HCT116 (cell line): ENCODE results near the gene PROM2. TPM values are rescaled to one million over a fixed set of nuclear protein-coding genes. Genes with fewer than 3 reads are reported as not detected.

ENCODE experiments used
- ATAC-seq: fragments of 200-7000 bp; cut with Tn5 transposase; 2 replicates; pipeline ENCODE4 v1.9.1; 2020; ENCODE audit warnings: mild to moderate bottlenecking, moderate library complexity
- BruUV-seq: library from RNA; stranded (reverse); fragments of 400-500 nt; replicated peaks from 2 replicates; lab custom pipeline; 2021; lab: Mats Ljungman, UMichigan
- CTCF ChIA-PET: fragments of 300-600 bp; sonication (Branson Sonifier 250); formaldehyde crosslinking; loops from one replicate; lab custom pipeline; 2021; ENCODE audit warnings: antibody characterized with exemption; lab: Charles Lee
- POLR2A ChIA-PET: fragments of 300-600, 350-600 bp; sonication (Branson Sonifier 250); formaldehyde crosslinking; loops from one replicate; lab custom pipeline; 2021; ENCODE audit warnings: antibody characterized with exemption; lab: Charles Lee
- RAD21 ChIA-PET, 2 experiments: fragments of 300-600 bp; sonication (Branson Sonifier 250); formaldehyde crosslinking; loops; one replicate each; lab custom pipeline; 2023; ENCODE audit warnings: low total read pairs in 2 of 2; ENCODE audit not compliant: uncharacterized antibody in 2 of 2, unreplicated experiment in 2 of 2, low non-redundant PET in 1 of 2; lab: Charles Lee
- DNase-seq: peaks from one replicate; pipeline ENCODE4 v3.0.0-alpha.2; 2010; ENCODE audit warnings: low read depth, low spot score
- H2AFZ ChIP-seq: fragments of 200-600 bp; shearing (Covaris generic), sonication (generic); 2 replicates; pipeline ENCODE4 v1.6.1; 2017; ENCODE audit warnings: low read depth, mixed run types, mixed read lengths, antibody characterized with exemption, low read length; ENCODE audit not compliant: poor library complexity, severe bottlenecking
- H3K27ac ChIP-seq: 2 replicates; pipeline ENCODE4 v1.5.1; 2012; ENCODE audit warnings: low read depth, low read length
- H3K27me3 ChIP-seq: fragments of 200-600 bp; sonication (generic); 2 replicates; pipeline ENCODE4 v1.6.1; 2016; ENCODE audit warnings: mixed run types, low read length, mixed read lengths; ENCODE audit not compliant: insufficient read depth
- H3K36me3 ChIP-seq, 2 experiments: fragments of 200-500 bp in 1 of 2; fragments of 200-600 bp in 1 of 2; sonication (Bioruptor generic) in 1 of 2; sonication (generic) in 1 of 2; 2 replicates each; pipeline versions ENCODE4 v1.5.1 to v1.6.1; 2014 to 2016; ENCODE audit warnings: low read length in 2 of 2, inconsistent platforms in 1 of 2, mixed read lengths in 1 of 2, mixed run types in 1 of 2; ENCODE audit not compliant: insufficient read depth in 2 of 2, control insufficient read depth in 1 of 2
- H3K4me1 ChIP-seq, 2 experiments: fragments of 200-600 bp in 1 of 2; sonication (generic) in 1 of 2; 2 replicates each; pipeline versions ENCODE4 v1.5.1 to v1.6.1; 2012 to 2017; ENCODE audit warnings: low read length in 2 of 2, inconsistent platforms in 1 of 2, mild to moderate bottlenecking in 1 of 2, mixed read lengths in 1 of 2, mixed run types in 1 of 2, moderate library complexity in 1 of 2; ENCODE audit not compliant: insufficient read depth in 2 of 2, control insufficient read depth in 1 of 2
- H3K4me2 ChIP-seq: fragments of 200-600 bp; sonication (generic); 2 replicates; pipeline ENCODE4 v1.6.1; 2017; ENCODE audit warnings: mixed run types, low read length, mixed read lengths
- H3K4me3 ChIP-seq, 2 experiments: fragments of 200-600 bp in 1 of 2; sonication (generic) in 1 of 2; replicated peaks in 1 of 2; 2 replicates each; pipeline ENCODE4 v1.5.1; 2011 to 2016; ENCODE audit warnings: low read length in 2 of 2, control low read depth in 1 of 2, low read depth in 1 of 2, mild to moderate bottlenecking in 1 of 2, mixed read lengths in 1 of 2, mixed run types in 1 of 2
- H3K79me2 ChIP-seq: fragments of 200-600 bp; sonication (generic); 2 replicates; pipeline ENCODE4 v1.6.1; 2017; ENCODE audit warnings: mild to moderate bottlenecking, mixed run types, low read length, moderate library complexity, mixed read lengths; ENCODE audit not compliant: insufficient read depth
- H3K9ac ChIP-seq: fragments of 200-600 bp; sonication (generic); 2 replicates; pipeline ENCODE4 v1.6.1; 2016; ENCODE audit warnings: low read length, mixed read lengths
- H3K9me2 ChIP-seq: fragments of 200-600 bp; sonication (generic), shearing (Covaris generic); 2 replicates; pipeline ENCODE4 v1.6.1; 2017; ENCODE audit warnings: mixed run types, mild to moderate bottlenecking, moderate library complexity; ENCODE audit not compliant: insufficient read depth
- H3K9me3 ChIP-seq, 2 experiments: fragments of 200-500 bp in 1 of 2; fragments of 200-600 bp in 1 of 2; sonication (Bioruptor generic) in 1 of 2; sonication (generic) in 1 of 2; 2 replicates each; pipeline ENCODE4 v1.6.1; 2014 to 2017; ENCODE audit warnings: low read length in 2 of 2, mixed read lengths in 2 of 2, inconsistent platforms in 1 of 2, low read depth in 1 of 2, mild to moderate bottlenecking in 1 of 2, mixed run types in 1 of 2, moderate library complexity in 1 of 2; ENCODE audit not compliant: control insufficient read depth in 1 of 2, insufficient read depth in 1 of 2
- H4K20me1 ChIP-seq: fragments of 200-600 bp; sonication (generic), shearing (Covaris generic); 2 replicates; pipeline ENCODE4 v1.6.1; 2017; ENCODE audit warnings: mixed run types, mild to moderate bottlenecking, moderate library complexity; ENCODE audit not compliant: insufficient read depth
- EZH2 ChIP-seq: fragments of 200-600 bp; sonication (generic); IDR thresholded peaks from 2 replicates; pipeline ENCODE4 v1.6.1; 2017; ENCODE audit warnings: antibody characterized with exemption, mixed run types
- JUND ChIP-seq: IDR thresholded peaks from 2 replicates; pipeline ENCODE4 v1.6.1; 2012
- POLR2AphosphoS5 ChIP-seq: IDR thresholded peaks from 2 replicates; pipeline ENCODE4 v1.6.1; 2011; ENCODE audit warnings: mild to moderate bottlenecking, low read depth, low read length, moderate library complexity
- RAD21 ChIP-seq: IDR thresholded peaks from 2 replicates; pipeline ENCODE4 v1.6.1; 2012; ENCODE audit warnings: low read depth, mild to moderate bottlenecking
- REST ChIP-seq: IDR thresholded peaks from 2 replicates; pipeline ENCODE4 v1.6.1; 2012; ENCODE audit warnings: low read depth
- YY1 ChIP-seq: IDR thresholded peaks from 2 replicates; pipeline ENCODE4 v1.6.1; 2011; ENCODE audit warnings: low read length, low read depth, moderate library complexity, mild to moderate bottlenecking; ENCODE audit not compliant: insufficient replicate concordance; ENCODE audit errors: extremely low read depth
- ZFX ChIP-seq: fragments of 450-650 bp; IDR thresholded peaks from 2 replicates; pipeline ENCODE4 v1.6.1; 2017
- ZNF274 ChIP-seq: fragments of 200-500 bp; sonication (Bioruptor generic); IDR thresholded peaks from 2 replicates; pipeline ENCODE4 v1.6.1; 2014; ENCODE audit warnings: mild to moderate bottlenecking, low read depth, low read length, inconsistent platforms
- intact Hi-C: fragments of 100-400 bp; cut with micrococcal nuclease; formaldehyde crosslinking; loops from 2 replicates; pipeline ENCODE4 v1.10.0; 2022
- total RNA-seq: library from RNA; stranded (reverse); gene quantifications from one replicate; pipeline ENCODE4 v1.2.1, GENCODE V29; 2021; ENCODE audit not compliant: unreplicated experiment

The PROM2 gene
- total RNA-seq, 1 experiment from 2014 or later = 11.9 TPM

GRCh38 chr2:95308426-95308990 is 34.3 kb downstream of the PROM2 start:
- H3K79me2 ChIP-seq = no peaks in the 10 kb centered on the region
- BruUV-seq = no TSS peak
- H3K4me3 ChIP-seq = no peak overlapping the region
- TF ChIP-seq EZH2 (no peak), JUND (no peak), POLR2AphosphoS5 (no peak)
- H4K20me1 ChIP-seq = no peaks in the 10 kb centered on the region
- H3K27ac ChIP-seq = no peak overlapping the region
- peaks cover 5 to 16% of the 10 kb centered on the region in 2 experiments; a peak in 2 of 4 replicates for H3K4me1 ChIP-seq
- no peaks in the 10 kb centered on the region for H3K36me3 ChIP-seq
- H3K9me3 ChIP-seq = no peaks in the 10 kb centered on the region
- POLR2A ChIA-PET = no interaction called here
- ATAC-seq (no peak), DNase-seq (no peak)
- CTCF ChIA-PET = no interaction called here
- H3K9ac ChIP-seq = no peak overlapping the region
- H3K27me3 ChIP-seq = no peaks in the 10 kb centered on the region
- no peak overlapping the region for H2AFZ ChIP-seq
- intact Hi-C loops = no loop called here
- no peaks in the 10 kb centered on the region for H3K9me2 ChIP-seq
- RAD21 ChIA-PET = no interaction called here
- H3K4me2 ChIP-seq = no peak overlapping the region

GRCh38 chr2:95309599-95309998 is 35.4 kb downstream of the PROM2 start:
- intact Hi-C loops = no loop called here
- Histone ChIP-seq H3K9me2 (no peaks in the 10 kb centered on the region), H3K4me1 (peaks cover 10 to 20% of the 10 kb centered on the region in 2 experiments; a peak in 2 of 4 replicates), H3K79me2 (no peaks in the 10 kb centered on the region), H3K4me2 (no peak overlapping the region), H4K20me1 (no peaks in the 10 kb centered on the region), H2AFZ (no peak overlapping the region), H3K36me3 (no peaks in the 10 kb centered on the region), H3K4me3 (no peak overlapping the region), H3K27me3 (no peaks in the 10 kb centered on the region), H3K9ac (no peak overlapping the region), H3K27ac (no peak overlapping the region), H3K9me3 (no peaks in the 10 kb centered on the region)
- POLR2A ChIA-PET = no interaction called here
- DNase-seq (no peak), ATAC-seq (peak; percentile 35; the same call in 1 of the 2 replicates)
- CTCF ChIA-PET = interaction anchor here (1.3 kb wide), 1 partner anchor 78 kb away, joined by 5 read pairs; no protein-coding TSS in a partner anchor
- TF ChIP-seq REST = no peak
- no peak for TF ChIP-seq YY1
- no peak for TF ChIP-seq ZNF274
- TF ChIP-seq JUND = no peak
- no peak for TF ChIP-seq ZFX
- TF ChIP-seq RAD21 = no peak
- RAD21 ChIA-PET = no interaction called here
- no TSS peak for BruUV-seq
